ENCODE data around the gene CLECL1. TPM values are rescaled to one million over a fixed set of nuclear protein-coding genes. Genes with fewer than 3 reads are reported as not detected.

The CLECL1 gene
- 1 to 10 TPM; 7.6 to 8.5 TPM for total RNA-seq

DNA sequence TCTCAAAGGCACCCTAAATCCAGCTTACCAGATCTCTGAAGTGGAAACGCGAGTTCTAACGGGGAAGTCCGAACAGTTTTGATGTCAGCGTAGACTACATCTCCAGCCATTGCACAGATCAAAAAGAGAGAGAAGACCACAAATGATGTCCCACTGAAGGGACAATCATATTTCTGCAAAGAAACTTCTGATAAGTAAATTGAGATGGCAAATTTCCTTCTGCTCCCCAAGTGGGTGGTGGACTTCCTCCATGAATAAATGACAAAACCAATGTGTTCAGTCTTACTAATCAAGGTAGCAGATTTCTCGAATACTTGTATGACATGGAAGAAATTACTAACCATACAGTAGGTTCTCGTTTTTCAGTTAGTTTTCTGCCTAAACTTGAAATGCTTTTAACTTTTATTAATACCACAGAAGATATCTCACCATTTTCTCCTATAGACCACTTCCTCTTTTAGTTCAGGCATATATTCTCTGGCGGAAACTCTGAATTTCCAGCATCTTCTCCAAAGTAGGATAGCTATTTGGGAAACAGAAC is at the start of gene CLECL1:
Gene CLECL1 (minus strand): TSS at position 177 of the 541 bp plus-strand sequence.
- ChIA-PET CTCF (no interaction called here), POLR2A (interaction anchor here (1.2 kb wide), 1 partner anchor 9 kb away, joined by 4 read pairs; no protein-coding TSS in a partner anchor)

DNA sequence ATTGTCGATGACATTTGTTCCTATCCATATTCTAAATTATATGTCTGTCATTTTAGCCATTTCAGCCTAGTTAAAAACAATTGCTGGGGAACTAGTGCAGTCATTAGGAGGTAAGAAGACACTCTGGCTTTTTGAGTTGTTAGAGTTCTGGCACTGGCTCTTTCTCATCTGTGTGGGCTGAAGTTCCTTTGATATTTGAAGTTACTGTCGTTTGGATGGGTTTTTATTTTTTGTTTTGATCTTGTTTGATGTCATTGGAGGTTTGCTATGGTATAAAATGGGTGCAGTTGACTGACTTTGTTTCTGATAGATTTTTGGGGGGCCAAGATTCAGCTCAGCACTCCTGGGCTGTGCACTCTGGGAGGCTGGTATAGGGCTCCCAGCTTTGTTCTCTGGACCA is 48.5 kb upstream of the CLECL1 start:
- ChIA-PET CTCF (interaction anchor here (0.6 kb wide), 1 partner anchor 144 kb away, joined by 3 read pairs; no protein-coding TSS in a partner anchor), POLR2A (no interaction called here)

GRCh38 chr12:9779209-9779608 is 46.3 kb upstream of the CLECL1 start:
- ChIA-PET CTCF (no interaction called here), POLR2A (interaction anchor here (0.6 kb wide), 1 partner anchor 10 kb away, joined by 4 read pairs; no protein-coding TSS in a partner anchor)

DNA sequence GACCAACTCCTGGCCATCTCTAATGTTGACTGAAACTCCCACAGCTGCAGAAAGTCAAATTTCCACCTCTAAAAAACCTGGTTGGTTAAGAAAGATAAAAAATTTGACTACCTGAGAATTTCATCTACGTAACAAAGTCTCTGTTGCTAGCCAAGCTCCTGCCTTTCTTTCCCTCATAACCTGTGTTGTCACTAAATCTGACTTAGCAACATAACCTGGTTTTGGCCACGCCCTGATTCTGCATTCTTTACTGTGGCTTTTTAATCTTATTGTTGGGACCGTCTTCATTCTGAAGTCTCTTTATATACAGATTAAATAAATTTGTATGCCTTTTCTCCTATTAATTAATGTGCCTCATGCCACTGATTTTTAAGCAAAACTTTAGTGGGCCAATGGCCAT is 43.9 kb upstream of the CLECL1 start:
- CTCF ChIA-PET: interaction anchor here (2.1 kb wide), 1 partner anchor 21 kb away, joined by 6 read pairs; no protein-coding TSS in a partner anchor

GRCh38 chr12:9773216-9773877 is 40.5 kb upstream of the CLECL1 start:
- POLR2A ChIA-PET: interaction anchor here (0.5 to 1.3 kb wide), 3 partner anchors 13 to 126 kb away, joined by 3 to 11 read pairs (median 4); partner anchors contain the start of gene CD69
- CTCF ChIA-PET: interaction anchor here (0.7 to 1.5 kb wide), 4 partner anchors 22 to 130 kb away, joined by 4 to 6 read pairs (median 4); no protein-coding TSS in a partner anchor

More for the DNA sequence above, 43.9 kb upstream of the CLECL1 start:
- POLR2A ChIA-PET: no interaction called here

- POLR2A ChIA-PET: no interaction called here
- CTCF ChIA-PET: interaction anchor here (1.1 to 3.8 kb wide), 4 partner anchors 9 to 34 kb away, joined by 3 to 18 read pairs (median 8); no protein-coding TSS in a partner anchor
Observed at GRCh38 chr12:9763025-9763424, 30.1 kb upstream of the CLECL1 start.

DNA sequence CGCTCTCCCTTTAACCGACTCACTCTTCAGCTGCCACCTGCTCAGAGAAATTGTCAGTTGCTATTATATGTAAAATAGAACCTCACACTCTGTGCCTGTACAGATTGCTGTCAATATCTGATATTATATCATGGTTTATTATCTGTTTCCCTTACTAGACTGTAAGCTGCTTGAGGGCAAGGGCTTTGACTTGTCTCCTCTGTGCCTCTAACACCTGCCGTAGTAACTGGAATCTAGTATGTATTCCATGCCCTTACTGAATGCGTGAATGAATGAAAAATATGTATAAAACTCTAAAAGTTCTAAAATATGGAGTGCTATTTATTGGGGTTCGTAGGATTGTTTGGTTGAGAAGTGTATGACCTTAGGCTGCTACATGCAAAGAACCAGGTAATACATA is 29.5 kb upstream of the CLECL1 start:
- ChIA-PET POLR2A (interaction anchor here (3.2 kb wide), 1 partner anchor 34 kb away, joined by 40 read pairs; no protein-coding TSS in a partner anchor), CTCF (interaction anchor here (1.1 to 3.8 kb wide), 4 partner anchors 9 to 35 kb away, joined by 3 to 18 read pairs (median 8); no protein-coding TSS in a partner anchor)

- POLR2A ChIA-PET: interaction anchor here (0.7 to 4.2 kb wide), 9 partner anchors 35 to 624 kb away, joined by 3 to 56 read pairs (median 7); partner anchors contain the start of genes CLEC2D and GABARAPL1
- CTCF ChIA-PET: interaction anchor here (1.5 to 3.8 kb wide), 4 partner anchors 10 to 36 kb away, joined by 3 to 18 read pairs (median 10); no protein-coding TSS in a partner anchor
Observed at GRCh38 chr12:9761419-9761781, 28.5 kb upstream of the CLECL1 start.

- POLR2A ChIA-PET: interaction anchor here (0.6 to 4.2 kb wide), 12 partner anchors 9 to 625 kb away, joined by 3 to 56 read pairs (median 8); partner anchors contain the start of genes CLEC2D and GABARAPL1
- CTCF ChIA-PET: interaction anchor here (1.8 to 3.8 kb wide), 3 partner anchors 10 to 36 kb away, joined by 5 to 18 read pairs (median 14); no protein-coding TSS in a partner anchor
Observed at GRCh38 chr12:9760699-9761418, 28.0 kb upstream of the CLECL1 start, which contains the start of gene CD69. Gene CD69 (minus strand): TSS chr12:9760901. CDS start chr12:9760820, 81 bp downstream.

- CTCF ChIA-PET: interaction anchor here (0.6 to 3.8 kb wide), 4 partner anchors 9 to 77 kb away, joined by 3 to 18 read pairs (median 4); no protein-coding TSS in a partner anchor
- POLR2A ChIA-PET: interaction anchor here (0.9 to 4.2 kb wide), 10 partner anchors 17 to 625 kb away, joined by 5 to 56 read pairs (median 8); partner anchors contain the start of genes CLEC2D and GABARAPL1
Observed at GRCh38 chr12:9760120-9760519, 27.2 kb upstream of the CLECL1 start.

GRCh38 chr12:9759694-9760093 is 26.8 kb upstream of the CLECL1 start:
- ChIA-PET POLR2A (interaction anchor here (1.7 to 4.2 kb wide), 7 partner anchors 17 to 626 kb away, joined by 6 to 56 read pairs (median 11); partner anchors contain the start of gene CLEC2D), CTCF (interaction anchor here (0.6 to 3.8 kb wide), 4 partner anchors 8 to 77 kb away, joined by 3 to 18 read pairs (median 4); no protein-coding TSS in a partner anchor)

DNA sequence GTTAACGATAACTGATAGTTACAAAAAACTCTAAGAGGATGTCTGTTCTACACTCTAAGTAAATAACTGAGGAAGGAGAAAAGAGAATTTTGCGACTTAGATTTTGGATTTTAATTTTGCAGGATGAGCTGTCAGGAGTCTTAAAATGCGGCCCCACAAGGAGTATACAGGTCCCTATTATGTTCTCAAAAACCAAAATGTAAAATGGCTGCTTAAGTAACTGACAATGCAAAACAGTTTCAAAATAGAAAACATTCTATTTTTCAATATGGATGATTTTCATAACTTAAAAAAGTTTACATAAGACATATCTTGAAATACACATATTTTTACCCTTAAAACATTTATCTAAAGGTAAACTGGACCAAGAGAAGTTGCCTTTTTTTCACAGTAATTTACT is 25.2 kb upstream of the CLECL1 start:
- ChIA-PET POLR2A (interaction anchor here (0.7 to 4.2 kb wide), 11 partner anchors 15 to 111 kb away, joined by 4 to 56 read pairs (median 8); partner anchors contain the start of genes CLEC2B and CLEC2D), CTCF (interaction anchor here (0.9 to 2.0 kb wide), 8 partner anchors 9 to 111 kb away, joined by 3 to 13 read pairs (median 4); no protein-coding TSS in a partner anchor)

DNA sequence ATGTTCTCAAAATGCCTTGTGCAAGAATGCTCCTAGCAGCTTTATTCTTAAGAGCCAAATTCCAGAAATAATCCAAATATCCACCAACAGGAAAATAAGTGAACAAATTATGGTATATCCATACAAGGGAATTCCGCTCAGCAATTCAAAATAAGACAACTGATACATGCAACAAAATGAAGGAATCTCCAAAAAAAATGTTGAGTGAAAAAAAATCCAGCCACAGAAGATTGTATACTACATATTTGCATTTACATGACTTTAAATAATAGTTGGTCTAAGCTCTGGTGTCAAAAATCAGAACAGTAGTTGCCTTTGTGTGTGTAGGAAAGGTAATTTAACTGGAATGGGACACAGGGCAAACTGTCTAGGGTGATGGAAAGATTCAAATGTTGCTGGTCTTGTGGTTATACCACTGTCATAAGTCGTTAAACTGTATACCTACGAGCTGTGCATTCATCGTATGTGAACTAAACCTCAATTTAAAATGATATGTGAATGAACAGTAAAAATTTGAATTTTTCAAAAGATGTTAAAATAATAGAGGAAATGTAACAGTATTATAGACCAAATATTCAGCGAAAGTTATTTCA is 24.6 kb upstream of the CLECL1 start:
- ChIA-PET CTCF (interaction anchor here (0.7 to 2.2 kb wide), 6 partner anchors 8 to 110 kb away, joined by 3 to 13 read pairs (median 4); no protein-coding TSS in a partner anchor), POLR2A (interaction anchor here (0.7 to 4.2 kb wide), 11 partner anchors 13 to 797 kb away, joined by 3 to 56 read pairs (median 5); partner anchors contain the start of genes CLEC2B and CLEC2D)

DNA sequence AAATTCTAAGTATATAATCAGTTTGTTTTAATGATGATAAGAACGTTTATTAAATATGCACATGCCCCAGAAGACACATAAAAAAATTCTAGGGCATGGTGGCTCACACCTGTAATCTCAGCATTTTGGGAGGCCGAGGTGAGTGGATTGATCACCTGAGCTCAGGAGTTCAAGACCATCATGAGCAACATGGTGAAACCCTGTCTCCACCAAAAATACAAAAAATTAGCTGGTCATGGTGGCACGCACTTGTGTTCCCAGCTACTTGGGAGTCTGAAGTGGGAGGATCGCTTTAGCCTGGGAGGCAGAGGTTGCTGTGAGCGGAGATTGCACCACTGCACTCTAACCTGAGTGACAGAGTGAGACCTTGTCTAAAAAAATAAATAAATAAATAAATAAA is 23.8 kb upstream of the CLECL1 start:
- ChIA-PET CTCF (interaction anchor here (2.2 kb wide), 1 partner anchor 57 kb away, joined by 4 read pairs; no protein-coding TSS in a partner anchor), POLR2A (interaction anchor here (0.7 to 3.8 kb wide), 6 partner anchors 14 to 110 kb away, joined by 3 to 21 read pairs (median 3); partner anchors contain the start of gene CLEC2D)

- POLR2A ChIA-PET: interaction anchor here (0.7 to 3.8 kb wide), 6 partner anchors 40 to 111 kb away, joined by 3 to 21 read pairs (median 4); partner anchors contain the start of gene CLEC2D
- CTCF ChIA-PET: interaction anchor here (0.8 to 2.2 kb wide), 2 partner anchors 39 to 58 kb away, joined by 4 read pairs; no protein-coding TSS in a partner anchor
Observed at GRCh38 chr12:9756170-9756569, 23.3 kb upstream of the CLECL1 start.

GRCh38 chr12:9755567-9755966 is 22.7 kb upstream of the CLECL1 start:
- POLR2A ChIA-PET: interaction anchor here (0.7 to 3.8 kb wide), 5 partner anchors 41 to 112 kb away, joined by 3 to 21 read pairs (median 4); partner anchors contain the start of gene CLEC2D
- CTCF ChIA-PET: interaction anchor here (0.8 to 2.2 kb wide), 3 partner anchors 39 to 58 kb away, joined by 3 to 4 read pairs (median 4); no protein-coding TSS in a partner anchor

GRCh38 chr12:9755035-9755434 is 22.1 kb upstream of the CLECL1 start:
- CTCF ChIA-PET: interaction anchor here (1.3 to 3.3 kb wide), 2 partner anchors 42 to 59 kb away, joined by 3 to 24 read pairs; no protein-coding TSS in a partner anchor
- POLR2A ChIA-PET: interaction anchor here (1.0 to 1.5 kb wide), 5 partner anchors 41 to 113 kb away, joined by 3 to 4 read pairs (median 4); partner anchors contain the start of gene CLEC2D

Measured in activated CD8-positive, alpha-beta memory T cell treated with anti-CD3 and anti-CD28 coated beads for 36 hours (primary cell).